ENCODE results near the gene CD164. TPM values are rescaled to one million over a fixed set of nuclear protein-coding genes. Genes with fewer than 3 reads are reported as not detected.
"Not testable (repeated sequence)": the region's sequence is repeated elsewhere in the genome, so short reads cannot be mapped to it uniquely, and the experiment has no call there.

The CD164 gene
- total RNA-seq, 4 donors from 2014 or later, result 119 to 175 (median 129) TPM

DNA sequence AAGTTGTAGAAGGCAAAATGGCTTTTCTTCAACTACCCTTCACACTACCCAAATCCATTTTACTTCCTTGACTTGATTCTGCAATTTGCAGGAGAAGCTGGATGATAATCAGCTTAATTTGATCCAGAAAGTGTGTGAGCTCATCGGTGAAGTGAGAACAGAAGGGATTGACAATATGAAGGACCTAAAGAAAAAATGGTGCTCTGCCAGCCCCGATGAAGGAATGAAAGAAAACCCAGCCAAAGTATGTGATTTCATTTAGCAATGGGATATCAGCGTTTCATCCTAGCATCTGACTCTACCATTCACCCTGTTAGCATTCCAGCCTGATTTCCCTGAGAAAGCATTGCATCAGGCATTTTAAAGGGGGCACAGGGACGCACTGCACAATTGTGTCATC lies 41.5 kb downstream of the CD164 start:
- DNase-seq (ENCODE audit: low spot score in 2 of 2), result no peak
- Histone ChIP-seq H3K9me3 (no peaks in the 10 kb centered on the region), H3K27ac (no peak overlapping the region), H3K4me3 (no peak overlapping the region), H3K36me3 (peaks cover 0 to 6% (median 0%) of the 10 kb centered on the region in 3 donors), H3K4me1 (no peaks in the 10 kb centered on the region), H3K27me3 (no peaks in the 10 kb centered on the region)
- TF ChIP-seq POLR2A (IDR thresholded peaks at IDR 0.05) (no peak), CTCF (IDR thresholded peaks at IDR 0.05) (no peak), EP300 (IDR thresholded peaks at IDR 0.05) (no peak)
- WGBS, 2 donors, result 81 to 88% methylated on average over 4 of the region's 4 CpGs

DNA sequence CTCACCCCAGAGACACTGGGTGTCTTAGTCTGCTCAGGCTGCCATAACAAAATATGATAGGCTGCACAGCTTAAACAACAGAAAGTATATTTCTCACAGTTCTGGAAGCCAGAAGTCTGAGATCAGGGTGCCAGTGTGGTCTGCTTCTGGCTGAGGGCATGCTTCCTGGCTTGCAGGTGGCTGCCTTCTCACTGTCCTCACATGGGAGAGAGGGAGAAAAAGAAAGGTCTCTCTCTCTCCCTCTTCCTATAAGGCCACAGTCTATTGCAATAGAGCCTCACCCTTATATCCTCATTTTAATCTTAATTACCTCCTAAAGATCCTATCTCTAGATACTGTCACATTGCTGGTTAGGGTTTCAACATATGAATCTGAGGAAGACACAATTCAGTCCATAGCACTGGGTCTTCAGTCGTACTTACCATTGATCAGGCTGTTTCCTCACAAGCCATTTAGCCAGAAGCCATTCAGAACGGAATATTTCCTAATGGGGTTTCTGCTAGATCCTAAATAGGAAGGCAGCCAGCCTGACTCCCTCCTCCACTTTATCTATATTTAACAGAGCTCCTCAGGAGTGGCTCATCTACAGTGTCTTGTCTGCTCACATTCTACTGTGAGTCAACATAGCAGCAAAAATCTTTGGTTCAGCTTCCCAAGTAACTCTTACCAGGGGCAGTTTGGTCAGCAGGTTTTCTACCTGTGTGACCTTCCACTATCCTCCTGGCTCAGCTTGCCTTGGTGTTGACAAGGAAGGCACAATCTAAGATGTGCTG lies 42.2 kb downstream of the CD164 start:
- no peaks in the 10 kb centered on the region for H3K4me1 ChIP-seq
- no peak for DNase-seq (ENCODE audit: low spot score in 2 of 2)
- 83 to 90% methylated on average over 2 of the region's 2 CpGs for WGBS, 2 donors
- no peaks in the 10 kb centered on the region for H3K27me3 ChIP-seq
- no peak overlapping the region for H3K27ac ChIP-seq
- H3K36me3 ChIP-seq, result peaks cover 0 to 6% (median 0%) of the 10 kb centered on the region in 3 donors
- no peaks in the 10 kb centered on the region for H3K9me3 ChIP-seq
- TF ChIP-seq POLR2A (IDR thresholded peaks at IDR 0.05) (no peak), EP300 (IDR thresholded peaks at IDR 0.05) (no peak), CTCF (IDR thresholded peaks at IDR 0.05) (no peak)
- H3K4me3 ChIP-seq, result no peak overlapping the region

- Histone ChIP-seq H3K4me1 (no peaks in the 10 kb centered on the region), H3K4me3 (no peak overlapping the region), H3K36me3 (peaks cover 0 to 5% (median 0%) of the 10 kb centered on the region in 3 donors), H3K27ac (no peak overlapping the region), H3K9me3 (no peaks in the 10 kb centered on the region), H3K27me3 (no peaks in the 10 kb centered on the region)
- TF ChIP-seq EP300 (IDR thresholded peaks at IDR 0.05) (no peak), POLR2A (IDR thresholded peaks at IDR 0.05) (no peak), CTCF (IDR thresholded peaks at IDR 0.05) (no peak)
- no peak for DNase-seq (ENCODE audit: low spot score in 2 of 2)
- 37 to 50% methylated on average over 3 of the region's 3 CpGs for WGBS, 2 donors
Observed at GRCh38 chr6:109336221-109336961, 45.9 kb downstream of the CD164 start.

- H3K9me3 ChIP-seq; H3K4me1 ChIP-seq; H3K4me3 ChIP-seq; DNase-seq (ENCODE audit: low spot score in 2 of 2); H3K27me3 ChIP-seq; H3K27ac ChIP-seq; H3K36me3 ChIP-seq: not testable (repeated sequence)
- 89 to 90% methylated on average over 1 of the region's 1 CpG for WGBS, 2 donors
Observed at GRCh38 chr6:109333870-109334269, 48.4 kb downstream of the CD164 start.

- no peaks in the 10 kb centered on the region for H3K36me3 ChIP-seq
- H3K27ac ChIP-seq, result no peak overlapping the region
- no peaks in the 10 kb centered on the region for H3K9me3 ChIP-seq
- TF ChIP-seq CTCF (IDR thresholded peaks at IDR 0.05), result no peak
- TF ChIP-seq EP300 (IDR thresholded peaks at IDR 0.05), result no peak
- TF ChIP-seq POLR2A (IDR thresholded peaks at IDR 0.05), result no peak
- no peaks in the 10 kb centered on the region for H3K27me3 ChIP-seq
- no peak for DNase-seq (ENCODE audit: low spot score in 2 of 2)
- no peak overlapping the region for H3K4me3 ChIP-seq
- no peaks in the 10 kb centered on the region for H3K4me1 ChIP-seq
- WGBS, 2 donors, result 58 to 61% methylated on average over 2 of the region's 2 CpGs
Observed at GRCh38 chr6:109332748-109333147, 49.5 kb downstream of the CD164 start.

Measured in tibial nerve (tissue), 4 donors.